Sigmoid colon (tissue), 7 donors: ENCODE measurements around the gene DOK5. TPM values are rescaled to one million over a fixed set of nuclear protein-coding genes. Genes with fewer than 3 reads are reported as not detected.

Experiments used
- DNase-seq: peaks from one replicate; pipeline ENCODE4 v3.0.0-alpha.2; 2019
- H3K27ac ChIP-seq, 4 donors: fragments of 200-600 bp; sonication (generic); one replicate each; pipeline ENCODE4 v1.5.1; 2016 to 2019; ENCODE audit warnings: mild to moderate bottlenecking in 1 of 4
- H3K27me3 ChIP-seq, 3 donors: fragments of 200-600 bp; sonication (generic); one replicate each; pipeline ENCODE4 v1.5.1; 2019; ENCODE audit warnings: mild to moderate bottlenecking in 1 of 3
- H3K36me3 ChIP-seq, 4 donors: fragments of 200-600 bp; sonication (generic); one replicate each; pipeline ENCODE4 v1.5.1; 2016 to 2019
- H3K4me1 ChIP-seq, 4 donors: fragments of 200-600 bp; sonication (generic); one replicate each; pipeline ENCODE4 v1.5.1; 2017 to 2019
- H3K4me3 ChIP-seq, 4 donors: fragments of 200-600 bp; sonication (generic); one replicate each; pipeline ENCODE4 v1.5.1; 2017 to 2019; ENCODE audit warnings: mild to moderate bottlenecking in 2 of 4, moderate library complexity in 1 of 4
- H3K9me3 ChIP-seq, 4 donors: fragments of 200-600 bp in 3 of 4; sonication (generic) in 3 of 4; one replicate each; pipeline versions ENCODE4 v1.5.1 to v1.6.1; 2013 to 2019
- EP300 ChIP-seq, 4 donors: sonication (generic); formaldehyde crosslinking; IDR thresholded peaks; one replicate each; pipeline ENCODE4 v1.6.1; 2017; ENCODE audit warnings: antibody characterized with exemption in 4 of 4
- POLR2A ChIP-seq, 2 donors: fragments of 450-650 bp; IDR thresholded peaks; one replicate each; pipeline ENCODE4 v1.6.1; 2016; ENCODE audit warnings: antibody characterized with exemption in 2 of 2, mild to moderate bottlenecking in 2 of 2, moderate library complexity in 2 of 2
- POLR2AphosphoS5 ChIP-seq, 4 donors: sonication (generic); formaldehyde crosslinking; IDR thresholded peaks; one replicate each; pipeline ENCODE4 v1.6.1; 2017; ENCODE audit warnings: antibody characterized with exemption in 4 of 4
- WGBS, 2 donors: extraction: QIAGEN DNeasy Blood & Tissue Kit; methylation state at CpG; one replicate each; pipeline ENCODE4 v1.1.7; 2013; 5-methylcytosine and 5-hydroxymethylcytosine counted together
- intact Hi-C: fragments of 100-400 bp; cut with DNase I; formaldehyde crosslinking; loops from one replicate; pipeline ENCODE4 v1.15.1; 2023
- polyA plus RNA-seq, 3 donors: library from polyadenylated mRNA; stranded (reverse); fragments of 200-250 nt; gene quantifications; one replicate each; pipeline ENCODE4 v1.2.3, GENCODE V29; 2013
- total RNA-seq, 4 donors: library from RNA; depleted of rRNA; stranded (reverse); fragments of >200 nt; gene quantifications; one replicate each; pipeline ENCODE4 v1.1.0, GENCODE V29; 2016
- TF ChIP-seq, protein P1 (sequence below), 4 experiments: fragments of 450-650 bp in 3 of 4; fragments of 200-600 bp in 1 of 4; IDR thresholded peaks; one replicate each; pipeline ENCODE4 v1.5.1; 2016 to 2019; ENCODE audit warnings: antibody characterized with exemption in 4 of 4, mild to moderate bottlenecking in 3 of 4, moderate library complexity in 2 of 4
- donor health status: healthy with polysubstance abuse.
- donor health status: Bipolar disorder and iron deficiency.
- donor health status: healthy.

Gene DOK5
- total and polyA plus RNA-seq, 7 donors: 0.32 to 5.0 (median 1.7) TPM; not detected in 1

DNA sequence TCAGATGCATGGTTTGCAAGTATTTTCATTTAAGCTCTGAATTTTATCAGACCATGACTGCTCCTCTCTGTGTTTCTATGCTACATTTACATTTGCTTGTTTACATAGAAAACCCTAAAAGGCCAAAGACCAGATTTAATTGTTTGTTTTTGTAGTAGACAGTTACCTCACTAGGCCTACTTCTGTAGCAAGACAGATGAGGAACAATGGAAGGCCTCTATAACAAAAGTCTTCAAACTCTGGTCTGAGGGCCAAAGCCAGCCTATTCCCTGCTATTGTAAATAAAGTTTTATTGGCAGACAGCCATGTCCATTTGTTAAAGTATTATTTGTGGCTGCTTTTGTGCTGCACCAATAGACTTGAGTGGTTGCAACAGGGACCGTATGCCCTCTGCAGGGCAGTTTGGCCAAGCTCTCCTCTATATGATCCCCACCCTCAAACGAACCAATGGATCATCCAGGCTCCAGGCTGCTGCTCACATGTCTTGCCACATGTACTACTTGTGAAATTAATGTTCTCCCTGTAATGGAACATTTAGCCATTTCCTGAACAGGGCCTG, 182.0 kb downstream of the DOK5 start:
- Histone ChIP-seq H3K4me1 (no peaks in the 10 kb centered on the region), H3K27me3 (no peaks in the 10 kb centered on the region), H3K4me3 (no peak overlapping the region), H3K27ac (no peak overlapping the region), H3K36me3 (no peaks in the 10 kb centered on the region), H3K9me3 (no peaks in the 10 kb centered on the region)
- TF ChIP-seq, protein P1, sequence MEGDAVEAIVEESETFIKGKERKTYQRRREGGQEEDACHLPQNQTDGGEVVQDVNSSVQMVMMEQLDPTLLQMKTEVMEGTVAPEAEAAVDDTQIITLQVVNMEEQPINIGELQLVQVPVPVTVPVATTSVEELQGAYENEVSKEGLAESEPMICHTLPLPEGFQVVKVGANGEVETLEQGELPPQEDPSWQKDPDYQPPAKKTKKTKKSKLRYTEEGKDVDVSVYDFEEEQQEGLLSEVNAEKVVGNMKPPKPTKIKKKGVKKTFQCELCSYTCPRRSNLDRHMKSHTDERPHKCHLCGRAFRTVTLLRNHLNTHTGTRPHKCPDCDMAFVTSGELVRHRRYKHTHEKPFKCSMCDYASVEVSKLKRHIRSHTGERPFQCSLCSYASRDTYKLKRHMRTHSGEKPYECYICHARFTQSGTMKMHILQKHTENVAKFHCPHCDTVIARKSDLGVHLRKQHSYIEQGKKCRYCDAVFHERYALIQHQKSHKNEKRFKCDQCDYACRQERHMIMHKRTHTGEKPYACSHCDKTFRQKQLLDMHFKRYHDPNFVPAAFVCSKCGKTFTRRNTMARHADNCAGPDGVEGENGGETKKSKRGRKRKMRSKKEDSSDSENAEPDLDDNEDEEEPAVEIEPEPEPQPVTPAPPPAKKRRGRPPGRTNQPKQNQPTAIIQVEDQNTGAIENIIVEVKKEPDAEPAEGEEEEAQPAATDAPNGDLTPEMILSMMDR (IDR thresholded peaks at IDR 0.05): no peak
- no peak for TF ChIP-seq POLR2A (IDR thresholded peaks at IDR 0.05)
- DNase-seq: no peak
- WGBS, 2 donors: 66 to 79% methylated on average over 2 of the region's 2 CpGs
- intact Hi-C loops: no loop called here

DNA sequence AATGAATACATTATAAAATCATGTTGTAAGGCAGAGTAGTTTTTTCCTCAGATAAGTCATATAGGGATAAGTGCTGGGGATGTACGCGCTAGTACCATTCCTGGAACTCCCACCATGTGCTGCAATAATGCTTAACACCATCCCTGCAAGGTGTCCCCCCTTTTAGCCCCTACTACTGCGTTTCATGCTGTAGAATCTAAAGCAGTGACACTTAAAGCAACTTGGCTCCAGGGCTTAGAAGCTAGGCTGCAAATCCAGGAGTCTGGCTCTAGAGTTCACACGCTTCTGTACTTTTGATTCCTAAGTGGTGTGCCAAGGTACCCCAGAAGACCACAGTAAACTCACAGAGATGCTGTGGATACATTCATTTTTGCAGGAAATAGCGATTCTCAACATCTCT, 183.1 kb downstream of the DOK5 start:
- intact Hi-C loops: no loop called here
- no peaks in the 10 kb centered on the region for H3K27me3 ChIP-seq
- no peaks in the 10 kb centered on the region for H3K36me3 ChIP-seq
- WGBS, 2 donors: 77 to 86% methylated on average over 5 of the region's 5 CpGs
- no peak overlapping the region for H3K27ac ChIP-seq
- DNase-seq: no peak
- no peaks in the 10 kb centered on the region for H3K9me3 ChIP-seq
- no peak for TF ChIP-seq POLR2AphosphoS5 (IDR thresholded peaks at IDR 0.05)
- TF ChIP-seq, protein P1 (IDR thresholded peaks at IDR 0.05): no peak
- no peak for TF ChIP-seq POLR2A (IDR thresholded peaks at IDR 0.05)
- no peak for TF ChIP-seq EP300 (IDR thresholded peaks at IDR 0.05)
- H3K4me3 ChIP-seq: no peak overlapping the region
- no peaks in the 10 kb centered on the region for H3K4me1 ChIP-seq

DNA sequence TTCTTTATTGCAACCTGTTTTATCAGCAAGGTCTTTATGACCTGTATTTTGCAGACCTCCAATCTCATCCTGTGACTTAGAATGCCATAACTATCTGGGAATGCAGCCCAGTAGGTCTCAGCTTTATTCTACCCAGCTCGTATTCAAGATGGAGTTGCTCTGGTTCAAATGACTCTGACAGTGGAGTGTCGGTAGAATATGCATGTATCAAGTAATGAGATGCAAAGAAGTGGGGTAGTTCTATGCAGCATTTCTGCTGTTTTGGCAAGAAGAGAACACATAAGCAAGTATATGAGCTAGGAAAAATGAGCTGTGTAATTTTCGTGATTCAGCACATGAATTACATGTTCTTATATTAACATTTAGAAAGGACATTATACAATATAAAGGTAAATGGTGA, 185.9 kb downstream of the DOK5 start:
- intact Hi-C loops: no loop called here
- DNase-seq: no peak
- no peaks in the 10 kb centered on the region for H3K9me3 ChIP-seq
- TF ChIP-seq POLR2AphosphoS5 (IDR thresholded peaks at IDR 0.05) (no peak), POLR2A (IDR thresholded peaks at IDR 0.05) (no peak), EP300 (IDR thresholded peaks at IDR 0.05) (no peak)
- TF ChIP-seq, protein P1 (IDR thresholded peaks at IDR 0.05): no peak
- no peaks in the 10 kb centered on the region for H3K4me1 ChIP-seq
- no peaks in the 10 kb centered on the region for H3K36me3 ChIP-seq
- H3K27me3 ChIP-seq: peaks cover 0 to 6% (median 0%) of the 10 kb centered on the region in 3 donors
- H3K27ac ChIP-seq: no peak overlapping the region
- WGBS, 2 donors: 51 to 53% methylated on average over 3 of the region's 3 CpGs
- H3K4me3 ChIP-seq: no peak overlapping the region

DNA sequence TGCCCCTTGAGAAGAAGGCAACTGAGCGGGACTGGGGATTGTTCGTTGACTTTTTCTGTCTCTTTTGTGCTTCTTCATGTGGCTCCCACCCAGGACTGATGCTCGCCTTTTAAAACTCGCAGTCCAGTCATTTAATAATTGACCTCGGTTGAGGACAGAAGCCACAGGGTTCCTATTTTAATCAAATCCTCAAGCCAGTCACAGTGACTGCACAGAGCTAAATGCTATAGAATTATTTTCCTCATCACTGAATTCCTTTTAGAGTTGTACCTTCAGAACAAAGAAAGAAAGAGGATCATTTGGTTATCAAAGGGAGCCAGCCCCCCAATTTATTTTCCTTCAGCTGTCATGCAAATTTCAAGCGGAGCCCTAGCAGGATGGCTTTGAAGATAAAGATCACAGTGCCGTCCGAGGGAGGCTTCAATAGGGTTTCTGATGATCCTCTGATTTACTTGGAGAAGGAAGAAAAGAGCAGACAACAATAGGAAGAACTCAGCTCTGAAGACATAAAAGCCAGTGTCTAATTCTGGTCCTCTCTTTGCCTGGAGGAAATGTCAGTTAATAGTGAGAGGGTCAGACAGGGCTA, 186.6 kb downstream of the DOK5 start:
- WGBS, 2 donors: 55 to 67% methylated on average over 8 of the region's 8 CpGs
- TF ChIP-seq POLR2AphosphoS5 (IDR thresholded peaks at IDR 0.05) (no peak), POLR2A (IDR thresholded peaks at IDR 0.05) (no peak), EP300 (IDR thresholded peaks at IDR 0.05) (no peak)
- TF ChIP-seq, protein P1 (IDR thresholded peaks at IDR 0.05): no peak
- H3K9me3 ChIP-seq: no peaks in the 10 kb centered on the region
- H3K36me3 ChIP-seq: no peaks in the 10 kb centered on the region
- no peak overlapping the region for H3K27ac ChIP-seq
- H3K4me3 ChIP-seq: no peak overlapping the region
- peaks cover 0 to 6% (median 0%) of the 10 kb centered on the region in 3 donors for H3K27me3 ChIP-seq
- intact Hi-C loops: no loop called here
- DNase-seq: no peak
- H3K4me1 ChIP-seq: no peaks in the 10 kb centered on the region

DNA sequence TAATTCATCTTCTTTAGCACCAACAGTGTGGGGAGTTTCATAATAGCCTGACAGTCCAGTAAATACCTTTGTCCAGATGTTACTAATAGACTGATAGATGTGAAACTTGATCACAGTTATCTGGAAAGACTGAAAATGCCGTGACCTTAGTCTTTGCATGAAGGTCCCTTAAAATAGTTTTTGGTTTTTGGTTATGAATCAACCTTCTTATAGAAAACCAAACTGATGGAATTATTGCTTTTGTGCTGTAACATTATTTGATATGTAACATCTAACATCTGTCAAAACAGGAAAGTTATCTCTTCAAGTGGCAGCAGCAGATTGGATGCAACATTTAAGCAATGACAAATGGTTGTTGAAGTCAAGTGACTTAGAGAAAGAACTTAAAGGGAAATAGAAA, 190.4 kb downstream of the DOK5 start:
- 80 to 83% methylated on average over 1 of the region's 1 CpG for WGBS, 2 donors
- Histone ChIP-seq H3K4me3 (no peak overlapping the region), H3K4me1 (no peaks in the 10 kb centered on the region), H3K27ac (no peak overlapping the region), H3K9me3 (no peaks in the 10 kb centered on the region), H3K36me3 (no peaks in the 10 kb centered on the region), H3K27me3 (peaks cover 0 to 10% (median 4%) of the 10 kb centered on the region in 3 donors)
- intact Hi-C loops: no loop called here
- no peak for DNase-seq
- TF ChIP-seq POLR2AphosphoS5 (IDR thresholded peaks at IDR 0.05) (no peak), POLR2A (IDR thresholded peaks at IDR 0.05) (no peak), EP300 (IDR thresholded peaks at IDR 0.05) (no peak)
- TF ChIP-seq, protein P1 (IDR thresholded peaks at IDR 0.05): no peak
